NK-92 treated with Interleukin-12 subunit alpha and Interleukin-12 subunit beta, amount 100 ng/mL, for 24 hours (cell line): Measurements from ENCODE around the gene RPA1.
"Not testable (repeated sequence)": the region's sequence is repeated elsewhere in the genome, so short reads cannot be mapped to it uniquely, and the experiment has no call there.

Experiments
- DNase-seq: peaks from one replicate; lab custom pipeline; 2025; lab: John Stamatoyannopoulos, UW

RPA1 gene

GRCh38 chr17:1820528-1821252 is 9.1 kb upstream of the RPA1 start:
- DNase-seq: no peak

- no peak for DNase-seq
These were observed 601 bp upstream of the RPA1 start for GRCh38 chr17:1829216-1829591.

GRCh38 chr17:1830288-1830687 is 483 bp downstream of the RPA1 start:
- DNase-seq: no peak

- DNase-seq: no peak
These were observed 4.8 kb downstream of the RPA1 start for GRCh38 chr17:1834380-1835149.

- no peak for DNase-seq
These were observed 9.7 kb downstream of the RPA1 start for GRCh38 chr17:1839516-1839915.

- DNase-seq: no peak
These were observed 14.1 kb downstream of the RPA1 start for GRCh38 chr17:1843947-1844346.

GRCh38 chr17:1847191-1847590 is 17.4 kb downstream of the RPA1 start:
- DNase-seq: no peak

GRCh38 chr17:1852327-1852726 is 22.5 kb downstream of the RPA1 start:
- DNase-seq: no peak

GRCh38 chr17:1853698-1854097 is 23.9 kb downstream of the RPA1 start:
- no peak for DNase-seq

GRCh38 chr17:1856462-1856861 is 26.7 kb downstream of the RPA1 start:
- DNase-seq: not testable (repeated sequence)

GRCh38 chr17:1860978-1861377 is 31.2 kb downstream of the RPA1 start:
- no peak for DNase-seq

GRCh38 chr17:1861391-1862010 is 31.7 kb downstream of the RPA1 start:
- no peak for DNase-seq

- DNase-seq: no peak
These were observed 35.6 kb downstream of the RPA1 start for GRCh38 chr17:1865252-1866037.

GRCh38 chr17:1867307-1867706 is 37.5 kb downstream of the RPA1 start:
- no peak for DNase-seq

GRCh38 chr17:1868090-1868489 is 38.3 kb downstream of the RPA1 start:
- DNase-seq: no peak

- DNase-seq: no peak
These were observed 40.8 kb downstream of the RPA1 start for GRCh38 chr17:1870592-1870991.

- no peak for DNase-seq
These were observed 42.0 kb downstream of the RPA1 start for GRCh38 chr17:1871756-1872155.

- DNase-seq: no peak
These were observed 42.4 kb downstream of the RPA1 start for GRCh38 chr17:1872254-1872653.

- no peak for DNase-seq
These were observed 43.2 kb downstream of the RPA1 start for GRCh38 chr17:1872976-1873375.

- DNase-seq: no peak
These were observed 43.6 kb downstream of the RPA1 start for GRCh38 chr17:1873418-1873817.

- no peak for DNase-seq
These were observed 45.8 kb downstream of the RPA1 start for GRCh38 chr17:1875597-1875996.

GRCh38 chr17:1878419-1879121 is 48.8 kb downstream of the RPA1 start:
- DNase-seq: no peak
